Measurements from ENCODE around the gene POLR3B. TPM values are rescaled to one million over a fixed set of nuclear protein-coding genes. Genes with fewer than 3 reads are reported as not detected.

POLR3B gene
- total and polyA plus RNA-seq, 4 donors: 5.4 to 12.2 (median 7.0) TPM

DNA sequence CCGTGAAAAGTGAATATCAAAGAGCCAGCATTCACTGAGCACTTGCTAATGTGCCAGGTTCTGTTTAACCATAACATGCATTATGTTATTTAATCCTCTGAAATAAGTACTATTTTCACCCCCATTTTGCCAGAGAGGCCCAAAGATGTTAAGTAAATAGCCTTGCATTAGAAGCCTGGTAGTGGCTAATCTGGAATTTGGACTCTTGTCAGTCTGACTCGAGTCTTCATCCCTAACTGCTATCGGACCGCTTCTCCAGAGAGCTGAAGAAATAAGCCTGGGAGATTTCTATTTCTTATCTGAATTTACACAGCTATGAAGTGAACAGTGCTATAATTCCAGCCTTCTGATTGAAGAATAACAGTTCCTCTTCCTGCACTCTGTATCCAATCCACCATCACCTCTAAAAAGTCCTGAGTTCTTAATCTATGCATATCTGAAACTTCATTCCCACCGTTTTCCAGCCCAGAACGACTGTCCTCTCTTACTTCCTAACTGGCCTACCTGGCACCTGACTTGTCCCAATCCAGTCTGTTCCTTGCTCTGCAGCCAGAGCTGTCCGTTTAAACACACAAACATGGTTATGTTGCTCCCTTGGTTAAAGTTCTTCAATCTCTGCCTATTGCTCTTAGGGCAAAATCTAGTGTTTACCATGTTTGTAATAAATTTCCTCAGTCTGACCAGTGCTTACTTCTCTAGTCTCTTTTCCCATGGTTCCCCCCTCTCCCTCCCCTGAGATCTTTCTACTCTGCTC is 2.3 kb downstream of the POLR3B start (continued):
- TF ChIP-seq HNF4A (conservative IDR thresholded peaks at IDR 0.05) (peak; percentile 54 to 76), NR2F2 (IDR thresholded peaks at IDR 0.05) (no peak)

GRCh38 chr12:106360400-106360994 is 2.9 kb downstream of the POLR3B start:
- no peak overlapping the region for H3K4me3 ChIP-seq (ENCODE audit: low read depth in 1 of 3, low read length in 3 of 3)
- peak overlapping the region; percentile 88 to 90 for H3K27ac ChIP-seq (ENCODE audit: low read depth in 1 of 2, low read length in 2 of 2)
- DNase-seq (ENCODE audit: low spot score): no peak
- 46% methylated on average over 5 of the region's 5 CpGs for WGBS
- TF ChIP-seq, protein P1, sequence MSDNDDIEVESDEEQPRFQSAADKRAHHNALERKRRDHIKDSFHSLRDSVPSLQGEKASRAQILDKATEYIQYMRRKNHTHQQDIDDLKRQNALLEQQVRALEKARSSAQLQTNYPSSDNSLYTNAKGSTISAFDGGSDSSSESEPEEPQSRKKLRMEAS (IDR thresholded peaks at IDR 0.05): peak; percentile 19
- TF ChIP-seq JUND (IDR thresholded peaks at IDR 0.05) (no peak), EGR1 (IDR thresholded peaks at IDR 0.05; ENCODE audit: low read depth in 2 of 2) (no peak), REST (IDR thresholded peaks at IDR 0.05) (peak; percentile 16), NR2F2 (IDR thresholded peaks at IDR 0.05) (no peak), SP1 (IDR thresholded peaks at IDR 0.05) (peak; percentile 77), HNF4G (IDR thresholded peaks at IDR 0.05) (no peak), HNF4A (conservative IDR thresholded peaks at IDR 0.05) (peak in 1 of 2 donors; percentile 2), RXRA (IDR thresholded peaks at IDR 0.05) (peak; percentile 76 to 84), GABPA (IDR thresholded peaks at IDR 0.05 in 1 of 2, conservative IDR thresholded peaks at IDR 0.05 in 1 of 2) (no peak), YY1 (IDR thresholded peaks at IDR 0.05) (peak; percentile 74), FOXA2 (IDR thresholded peaks at IDR 0.05) (no peak), TAF1 (conservative IDR thresholded peaks at IDR 0.05) (peak; percentile 78), ATF3 (IDR thresholded peaks at IDR 0.05) (no peak), FOXA1 (IDR thresholded peaks at IDR 0.05) (peak; percentile 28), RAD21 (IDR thresholded peaks at IDR 0.05) (peak in 1 of 2 donors; percentile 21), ZBTB33 (IDR thresholded peaks at IDR 0.05) (peak; percentile 54)
- TF ChIP-seq, protein P2, sequence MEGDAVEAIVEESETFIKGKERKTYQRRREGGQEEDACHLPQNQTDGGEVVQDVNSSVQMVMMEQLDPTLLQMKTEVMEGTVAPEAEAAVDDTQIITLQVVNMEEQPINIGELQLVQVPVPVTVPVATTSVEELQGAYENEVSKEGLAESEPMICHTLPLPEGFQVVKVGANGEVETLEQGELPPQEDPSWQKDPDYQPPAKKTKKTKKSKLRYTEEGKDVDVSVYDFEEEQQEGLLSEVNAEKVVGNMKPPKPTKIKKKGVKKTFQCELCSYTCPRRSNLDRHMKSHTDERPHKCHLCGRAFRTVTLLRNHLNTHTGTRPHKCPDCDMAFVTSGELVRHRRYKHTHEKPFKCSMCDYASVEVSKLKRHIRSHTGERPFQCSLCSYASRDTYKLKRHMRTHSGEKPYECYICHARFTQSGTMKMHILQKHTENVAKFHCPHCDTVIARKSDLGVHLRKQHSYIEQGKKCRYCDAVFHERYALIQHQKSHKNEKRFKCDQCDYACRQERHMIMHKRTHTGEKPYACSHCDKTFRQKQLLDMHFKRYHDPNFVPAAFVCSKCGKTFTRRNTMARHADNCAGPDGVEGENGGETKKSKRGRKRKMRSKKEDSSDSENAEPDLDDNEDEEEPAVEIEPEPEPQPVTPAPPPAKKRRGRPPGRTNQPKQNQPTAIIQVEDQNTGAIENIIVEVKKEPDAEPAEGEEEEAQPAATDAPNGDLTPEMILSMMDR (IDR thresholded peaks at IDR 0.05; ENCODE audit: low read depth, low read length, missing input control): no peak
- peak overlapping the region in 1 of 2 donors; percentile 76 for H3K9ac ChIP-seq (ENCODE audit: low read depth in 1 of 2, low read length in 2 of 2)
- peaks cover 0 to 2% (median 0%) of the 10 kb centered on the region in 4 donors for H3K36me3 ChIP-seq (ENCODE audit: control insufficient read depth in 4 of 4, insufficient read depth in 3 of 4, low read depth in 1 of 4, low read length in 3 of 4)
- H3K9me3 ChIP-seq (ENCODE audit: control insufficient read depth in 4 of 4, low read length in 3 of 4): no peaks in the 10 kb centered on the region
- H3K27me3 ChIP-seq (ENCODE audit: control insufficient read depth in 4 of 4, insufficient read depth in 4 of 4, low read length in 3 of 4): no peaks in the 10 kb centered on the region
- peaks cover 10 to 43% (median 27%) of the 10 kb centered on the region in 4 donors for H3K4me1 ChIP-seq (ENCODE audit: control insufficient read depth in 4 of 4, insufficient read depth in 4 of 4, low read length in 3 of 4)

All from liver (tissue), 9 donors.